ENCODE results near the gene LRRC46.

DNA sequence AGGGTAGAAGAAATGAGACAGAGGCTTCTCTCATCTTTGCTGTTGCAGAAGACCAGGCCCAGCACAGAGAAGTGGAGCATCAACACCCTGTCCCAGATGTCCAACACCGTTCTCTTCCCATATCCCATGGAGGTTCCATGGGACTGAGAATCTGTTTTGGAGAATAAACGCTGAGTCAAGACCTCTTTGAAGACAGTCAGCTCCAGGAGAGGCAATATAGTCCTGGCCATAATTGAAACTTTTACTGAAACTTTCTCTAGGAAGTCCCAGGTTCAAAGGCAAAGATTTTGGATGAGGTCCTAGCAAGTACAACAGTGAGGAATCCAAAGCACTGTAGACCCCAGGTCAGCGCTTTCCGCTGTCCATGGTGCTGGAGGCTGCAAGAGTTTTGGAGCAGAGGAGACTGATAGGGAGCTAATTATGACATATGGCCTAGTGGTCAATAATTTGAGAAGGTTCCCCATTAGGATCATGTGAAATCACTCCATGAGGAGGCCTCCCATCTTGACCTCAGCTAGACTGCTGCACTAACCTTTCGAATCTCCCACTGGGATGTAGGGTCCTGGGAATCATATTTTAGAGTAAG, 45.8 kb upstream of the LRRC46 start:
- TF ChIP-seq BACH2 (CRISPR knock-in tag; IDR thresholded peaks at IDR 0.05; ENCODE audit: borderline replicate concordance) (no peak), ISL1 (CRISPR knock-in tag; IDR thresholded peaks at IDR 0.05) (no peak), TOX (CRISPR knock-in tag; IDR thresholded peaks at IDR 0.05; ENCODE audit: borderline replicate concordance) (no peak), CSDC2 (CRISPR knock-in tag; IDR thresholded peaks at IDR 0.05) (no peak), ZNF70 (CRISPR knock-in tag; IDR thresholded peaks at IDR 0.05) (no peak), ZNF565 (CRISPR knock-in tag; conservative IDR thresholded peaks at IDR 0.05; ENCODE audit: low read depth) (no peak), ZFP3 (CRISPR knock-in tag; IDR thresholded peaks at IDR 0.05) (no peak), ESRRG (CRISPR knock-in tag; IDR thresholded peaks at IDR 0.05) (no peak)
- TF ChIP-seq, protein P1, sequence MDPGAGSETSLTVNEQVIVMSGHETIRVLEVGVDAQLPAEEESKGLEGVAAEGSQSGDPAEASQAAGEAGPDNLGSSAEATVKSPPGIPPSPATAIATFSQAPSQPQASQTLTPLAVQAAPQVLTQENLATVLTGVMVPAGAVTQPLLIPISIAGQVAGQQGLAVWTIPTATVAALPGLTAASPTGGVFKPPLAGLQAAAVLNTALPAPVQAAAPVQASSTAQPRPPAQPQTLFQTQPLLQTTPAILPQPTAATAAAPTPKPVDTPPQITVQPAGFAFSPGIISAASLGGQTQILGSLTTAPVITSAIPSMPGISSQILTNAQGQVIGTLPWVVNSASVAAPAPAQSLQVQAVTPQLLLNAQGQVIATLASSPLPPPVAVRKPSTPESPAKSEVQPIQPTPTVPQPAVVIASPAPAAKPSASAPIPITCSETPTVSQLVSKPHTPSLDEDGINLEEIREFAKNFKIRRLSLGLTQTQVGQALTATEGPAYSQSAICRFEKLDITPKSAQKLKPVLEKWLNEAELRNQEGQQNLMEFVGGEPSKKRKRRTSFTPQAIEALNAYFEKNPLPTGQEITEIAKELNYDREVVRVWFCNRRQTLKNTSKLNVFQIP (CRISPR knock-in tag; IDR thresholded peaks at IDR 0.05; ENCODE audit: borderline replicate concordance, low read depth): no peak
